ENCODE results near the gene BEND3.

BEND3 gene

DNA sequence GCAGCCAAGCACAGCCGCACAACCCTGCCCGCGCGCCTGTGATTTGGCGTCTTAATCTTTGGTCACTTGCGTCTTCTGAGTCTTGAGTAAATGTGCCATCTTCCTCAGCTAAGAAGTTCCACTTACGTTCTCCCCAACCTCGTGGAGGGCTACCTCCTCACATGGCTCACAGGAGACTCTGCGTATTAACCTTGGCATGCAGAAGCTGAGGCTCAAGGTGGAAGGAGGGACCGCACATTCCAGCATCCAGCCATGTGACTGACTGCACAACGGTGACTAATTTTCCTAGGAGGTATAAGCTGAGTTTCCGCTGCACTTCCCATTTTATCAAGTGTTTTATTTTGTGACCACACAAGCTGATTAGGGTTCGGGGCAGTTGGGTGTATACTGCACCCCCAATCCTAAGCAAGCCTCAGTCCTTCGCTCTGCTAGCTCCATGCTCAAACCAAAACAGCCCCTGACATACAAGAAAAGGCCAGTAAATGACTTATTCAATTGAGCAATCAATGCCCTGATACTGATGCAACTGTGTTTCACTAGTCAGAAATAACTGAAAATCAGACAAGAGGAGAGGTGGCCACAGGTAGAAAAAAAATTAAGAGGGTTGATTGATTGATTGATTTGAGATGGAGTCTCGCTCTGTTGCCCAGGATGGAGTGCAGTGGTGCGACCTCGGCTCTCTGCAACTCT is 7.0 kb downstream of the BEND3 start:
- no peak overlapping the region for H3K4me3 Mint-ChIP-seq
- TF ChIP-seq, protein P1, sequence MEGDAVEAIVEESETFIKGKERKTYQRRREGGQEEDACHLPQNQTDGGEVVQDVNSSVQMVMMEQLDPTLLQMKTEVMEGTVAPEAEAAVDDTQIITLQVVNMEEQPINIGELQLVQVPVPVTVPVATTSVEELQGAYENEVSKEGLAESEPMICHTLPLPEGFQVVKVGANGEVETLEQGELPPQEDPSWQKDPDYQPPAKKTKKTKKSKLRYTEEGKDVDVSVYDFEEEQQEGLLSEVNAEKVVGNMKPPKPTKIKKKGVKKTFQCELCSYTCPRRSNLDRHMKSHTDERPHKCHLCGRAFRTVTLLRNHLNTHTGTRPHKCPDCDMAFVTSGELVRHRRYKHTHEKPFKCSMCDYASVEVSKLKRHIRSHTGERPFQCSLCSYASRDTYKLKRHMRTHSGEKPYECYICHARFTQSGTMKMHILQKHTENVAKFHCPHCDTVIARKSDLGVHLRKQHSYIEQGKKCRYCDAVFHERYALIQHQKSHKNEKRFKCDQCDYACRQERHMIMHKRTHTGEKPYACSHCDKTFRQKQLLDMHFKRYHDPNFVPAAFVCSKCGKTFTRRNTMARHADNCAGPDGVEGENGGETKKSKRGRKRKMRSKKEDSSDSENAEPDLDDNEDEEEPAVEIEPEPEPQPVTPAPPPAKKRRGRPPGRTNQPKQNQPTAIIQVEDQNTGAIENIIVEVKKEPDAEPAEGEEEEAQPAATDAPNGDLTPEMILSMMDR (IDR thresholded peaks at IDR 0.05; ENCODE audit: unreplicated experiment in 3 of 3), result no peak
- H3K4me1 Mint-ChIP-seq, result peaks cover 6% of the 10 kb centered on the region
- H3K27me3 Mint-ChIP-seq (ENCODE audit: low read depth), result no peaks in the 10 kb centered on the region
- peak overlapping the region in 2 of 3 experiments; percentile 21 to 65 for H3K27ac Mint-ChIP-seq
- peaks cover 4% of the 10 kb centered on the region for H3K36me3 Mint-ChIP-seq (ENCODE audit: low read depth)
- H3K9me3 Mint-ChIP-seq, result no peaks in the 10 kb centered on the region

DNA sequence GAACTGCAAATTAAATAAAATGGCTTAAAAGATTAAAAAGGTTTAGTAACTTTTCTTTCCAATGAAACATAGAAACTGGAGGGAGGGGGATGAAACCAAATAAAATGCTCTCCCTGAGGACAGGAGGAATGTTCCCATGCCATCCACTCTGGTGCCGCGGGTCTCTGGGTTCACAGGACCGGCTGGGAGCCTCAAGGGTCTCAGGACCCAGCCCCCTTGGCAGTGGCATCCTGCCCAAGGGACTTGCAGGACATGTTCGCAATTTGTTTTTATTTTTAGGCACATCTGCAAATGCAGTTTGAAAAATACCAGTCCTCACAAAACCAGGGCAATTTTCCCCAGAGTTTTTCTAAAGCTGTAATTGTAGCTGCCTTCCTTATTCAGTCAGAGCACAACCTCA is 7.5 kb downstream of the BEND3 start:
- TF ChIP-seq, protein P1 (IDR thresholded peaks at IDR 0.05; ENCODE audit: unreplicated experiment in 3 of 3), result no peak
- no peaks in the 10 kb centered on the region for H3K9me3 Mint-ChIP-seq
- no peaks in the 10 kb centered on the region for H3K27me3 Mint-ChIP-seq (ENCODE audit: low read depth)
- H3K36me3 Mint-ChIP-seq (ENCODE audit: low read depth), result peaks cover 4% of the 10 kb centered on the region
- H3K4me3 Mint-ChIP-seq, result no peak overlapping the region
- H3K4me1 Mint-ChIP-seq, result peaks cover 4% of the 10 kb centered on the region
- H3K27ac Mint-ChIP-seq, result peak overlapping the region in 1 of 3 experiments; percentile 65

DNA sequence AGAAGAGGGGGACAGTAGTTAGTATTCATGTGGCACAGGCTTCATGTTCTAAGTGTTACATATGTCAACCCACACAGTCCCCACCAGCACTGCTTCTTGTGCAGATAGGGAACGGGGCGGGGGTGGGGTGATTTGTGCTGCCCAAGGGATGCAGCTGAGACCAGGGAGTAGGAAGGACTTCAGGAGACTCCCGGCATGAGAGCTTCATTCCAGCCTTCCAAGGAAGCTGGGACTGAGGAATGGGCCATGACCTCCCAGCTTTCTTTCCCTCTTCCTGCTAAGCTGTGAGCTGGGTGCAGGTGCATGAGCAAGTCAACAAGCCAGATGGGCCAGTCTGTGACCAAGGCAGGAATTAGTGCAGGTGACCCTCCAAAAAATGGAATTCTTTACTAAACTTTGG is 9.2 kb downstream of the BEND3 start:
- no peak overlapping the region for H3K4me3 Mint-ChIP-seq
- H3K27me3 Mint-ChIP-seq (ENCODE audit: low read depth), result no peaks in the 10 kb centered on the region
- H3K36me3 Mint-ChIP-seq (ENCODE audit: low read depth), result peaks cover 4% of the 10 kb centered on the region
- no peak overlapping the region for H3K27ac Mint-ChIP-seq
- no peaks in the 10 kb centered on the region for H3K9me3 Mint-ChIP-seq
- H3K4me1 Mint-ChIP-seq, result peaks cover 15% of the 10 kb centered on the region
- TF ChIP-seq, protein P1 (IDR thresholded peaks at IDR 0.05; ENCODE audit: unreplicated experiment in 3 of 3), result no peak

DNA sequence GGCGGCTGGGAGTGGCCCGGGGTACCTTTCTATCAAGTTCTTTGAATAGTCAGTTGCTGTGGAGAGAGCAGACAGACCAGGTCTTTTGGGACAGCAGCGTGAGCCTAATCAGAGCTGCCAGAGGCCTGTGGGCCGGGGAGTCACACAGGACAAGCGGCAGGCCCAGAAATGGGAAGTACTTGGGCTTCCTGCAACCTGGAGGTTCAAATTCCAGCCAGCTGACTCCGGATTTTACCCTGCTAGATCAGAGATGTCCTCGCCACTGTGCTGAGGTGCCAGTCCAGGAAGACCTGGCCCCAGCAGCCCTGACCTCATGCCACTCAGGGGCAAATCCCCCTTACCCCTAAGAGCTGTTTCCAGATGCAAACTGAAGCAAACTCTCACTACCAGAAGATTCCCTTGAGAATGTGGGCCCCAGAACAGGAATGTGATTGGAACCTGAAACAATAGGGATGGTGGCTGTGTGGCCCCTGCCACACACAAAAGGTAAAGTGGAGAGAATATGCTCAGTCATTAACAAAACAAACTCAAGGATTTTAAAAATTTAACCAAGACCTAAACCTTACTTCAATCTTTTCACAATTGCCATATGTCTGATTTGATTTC is 9.7 kb downstream of the BEND3 start:
- TF ChIP-seq, protein P1 (IDR thresholded peaks at IDR 0.05; ENCODE audit: unreplicated experiment in 3 of 3), result no peak
- Mint-ChIP-seq H3K9me3 (no peaks in the 10 kb centered on the region), H3K4me1 (peaks cover 16% of the 10 kb centered on the region), H3K4me3 (no peak overlapping the region), H3K27ac (no peak overlapping the region), H3K27me3 (ENCODE audit: low read depth) (no peaks in the 10 kb centered on the region), H3K36me3 (ENCODE audit: low read depth) (peaks cover 4% of the 10 kb centered on the region)

DNA sequence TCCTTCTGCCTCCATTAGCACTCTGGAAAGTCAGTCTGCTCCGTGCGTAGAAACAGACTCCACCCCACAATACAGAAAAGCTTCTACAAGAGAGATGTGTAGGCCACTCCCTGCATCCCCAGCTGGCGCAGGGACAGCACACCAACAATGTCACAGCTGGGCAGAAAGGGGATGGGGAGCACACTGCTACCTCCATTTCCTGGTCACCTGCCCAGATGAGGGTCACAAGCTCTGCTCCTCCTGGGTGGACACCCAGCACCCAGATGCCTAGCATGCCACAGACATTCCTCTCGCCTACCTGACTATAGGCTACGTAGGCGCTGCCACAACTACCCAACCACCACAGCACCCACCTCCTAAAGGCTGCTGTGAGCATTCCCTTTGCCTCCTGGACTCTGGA is 12.2 kb downstream of the BEND3 start:
- Mint-ChIP-seq H3K4me1 (peaks cover 12% of the 10 kb centered on the region), H3K27me3 (ENCODE audit: low read depth) (no peaks in the 10 kb centered on the region), H3K4me3 (no peak overlapping the region), H3K36me3 (ENCODE audit: low read depth) (peaks cover 6% of the 10 kb centered on the region), H3K9me3 (no peaks in the 10 kb centered on the region), H3K27ac (peak overlapping the region in 2 of 3 experiments; percentile 33 to 51)
- TF ChIP-seq, protein P1 (IDR thresholded peaks at IDR 0.05; ENCODE audit: unreplicated experiment in 3 of 3), result no peak

DNA sequence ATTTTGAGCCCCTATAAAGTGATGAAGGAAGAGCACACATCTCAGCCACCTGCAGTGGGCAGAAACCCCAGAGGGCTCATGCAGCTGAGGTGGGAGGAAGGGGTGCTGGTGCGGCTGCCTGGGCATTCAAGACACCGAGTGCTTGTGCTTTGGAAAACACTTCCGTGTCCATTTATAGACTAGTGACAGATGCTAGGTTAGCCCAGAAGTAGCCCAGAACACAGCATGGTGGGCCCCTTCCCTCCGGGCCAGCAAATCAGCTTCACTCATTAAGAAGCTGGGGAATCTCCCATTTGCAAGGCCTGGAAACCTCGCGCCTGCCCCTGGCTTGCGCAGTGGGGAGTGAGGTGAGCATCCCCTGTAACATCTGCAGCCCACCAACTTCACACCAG is 12.9 kb downstream of the BEND3 start:
- H3K27ac Mint-ChIP-seq, result no peak overlapping the region
- TF ChIP-seq, protein P1 (IDR thresholded peaks at IDR 0.05; ENCODE audit: unreplicated experiment in 3 of 3), result no peak
- no peaks in the 10 kb centered on the region for H3K9me3 Mint-ChIP-seq
- peaks cover 11% of the 10 kb centered on the region for H3K36me3 Mint-ChIP-seq (ENCODE audit: low read depth)
- peaks cover 12% of the 10 kb centered on the region for H3K4me1 Mint-ChIP-seq
- no peaks in the 10 kb centered on the region for H3K27me3 Mint-ChIP-seq (ENCODE audit: low read depth)
- H3K4me3 Mint-ChIP-seq, result no peak overlapping the region

Measured in nephron (organoid).